GM18502 (cell line): ENCODE results near the gene TET3.
A peak's percentile ranks its signal among the peaks of the same experiment; 100 is the strongest.

Experiments used
- ATAC-seq: cut with Tn5 transposase; IDR thresholded peaks from one replicate; pipeline ENCODE4 v1.9.1; 2021; ENCODE audit warnings: mild to moderate bottlenecking; ENCODE audit not compliant: unreplicated experiment, poor library complexity

Gene TET3

DNA sequence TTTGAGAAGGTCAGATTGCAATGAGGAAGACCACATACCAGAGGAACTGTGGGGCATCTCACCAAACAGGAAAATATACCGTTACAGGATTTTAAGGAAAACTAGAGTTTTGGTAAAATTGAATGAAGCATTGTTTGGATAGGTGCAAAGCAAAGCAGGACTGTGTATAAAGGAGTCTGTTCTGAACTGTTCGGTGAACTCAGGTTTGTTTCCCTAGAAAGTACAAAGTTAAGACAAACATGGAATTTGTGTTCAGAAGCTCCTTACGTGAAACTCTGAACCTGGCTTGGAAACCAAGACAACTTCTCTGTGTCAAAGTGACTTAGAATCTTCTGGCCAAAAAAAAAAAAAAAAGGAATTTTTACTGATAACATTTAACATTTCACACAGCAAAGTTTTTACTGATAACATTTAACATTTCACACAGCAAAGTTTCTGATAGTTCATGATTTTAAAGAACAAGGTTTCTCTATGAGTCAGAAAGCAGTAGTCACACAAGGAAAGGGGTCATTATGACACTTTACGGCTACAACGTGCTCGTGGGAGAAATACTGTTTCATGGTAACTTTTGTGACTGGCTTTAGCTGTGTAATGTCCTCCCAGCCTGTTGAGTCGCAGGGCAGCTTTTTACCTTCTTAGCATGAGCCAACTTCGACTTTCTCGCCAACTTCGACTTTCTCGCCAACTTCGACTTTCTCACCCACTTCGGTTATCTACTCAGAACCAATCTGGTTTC, 21.2 kb upstream of the TET3 start:
- ATAC-seq, result peak; percentile 79

DNA sequence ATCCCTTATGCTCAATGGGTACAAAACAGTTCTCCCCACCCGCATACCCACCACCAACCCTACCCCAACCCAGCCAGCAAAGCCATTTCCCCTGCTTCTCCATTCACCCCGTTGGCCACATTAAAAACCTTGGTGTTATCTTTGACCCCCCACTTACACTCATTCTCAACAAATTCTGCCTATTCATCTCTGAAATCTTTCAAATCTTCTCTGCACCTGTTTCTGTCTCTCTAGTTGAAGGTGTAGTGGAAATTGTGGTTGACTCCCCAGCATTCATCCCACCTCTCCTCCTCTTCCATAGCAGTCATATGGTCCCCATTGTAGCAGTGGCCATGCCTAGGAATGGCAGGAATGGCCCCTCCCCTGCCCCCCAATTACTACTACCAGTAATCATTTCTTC, 20.5 kb upstream of the TET3 start:
- peak; percentile 17 for ATAC-seq

GRCh38 chr2:73965053-73965452, 19.7 kb upstream of the TET3 start:
- ATAC-seq, result no peak

DNA sequence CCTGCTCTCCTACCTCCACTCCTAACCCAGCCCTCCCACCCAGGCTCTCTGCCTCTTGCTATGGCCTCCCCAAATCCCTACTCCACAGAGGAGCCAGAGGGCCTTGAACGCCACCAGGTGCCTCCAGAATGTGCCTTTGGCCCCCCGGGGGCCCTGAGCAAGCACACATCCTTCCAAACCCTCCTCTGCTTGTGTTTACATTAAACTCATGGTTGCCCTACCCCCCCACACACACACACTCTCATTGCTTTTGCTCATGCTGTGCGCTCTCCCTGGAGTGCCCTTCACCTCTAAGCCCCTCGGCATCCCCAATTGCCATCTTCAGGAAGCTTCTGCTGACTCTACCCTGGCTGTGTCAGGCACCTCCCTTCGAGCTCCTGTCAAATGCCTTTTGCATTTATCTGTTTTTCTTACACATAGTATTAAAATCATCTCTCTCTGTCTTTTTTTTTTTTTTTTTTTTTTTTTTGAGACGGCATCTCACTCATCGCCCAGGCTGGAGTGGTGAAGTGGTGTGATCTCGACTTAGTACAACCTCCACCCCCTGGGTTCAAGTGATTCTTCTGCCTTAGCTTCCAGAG, 16.3 kb upstream of the TET3 start:
- ATAC-seq, result no peak

DNA sequence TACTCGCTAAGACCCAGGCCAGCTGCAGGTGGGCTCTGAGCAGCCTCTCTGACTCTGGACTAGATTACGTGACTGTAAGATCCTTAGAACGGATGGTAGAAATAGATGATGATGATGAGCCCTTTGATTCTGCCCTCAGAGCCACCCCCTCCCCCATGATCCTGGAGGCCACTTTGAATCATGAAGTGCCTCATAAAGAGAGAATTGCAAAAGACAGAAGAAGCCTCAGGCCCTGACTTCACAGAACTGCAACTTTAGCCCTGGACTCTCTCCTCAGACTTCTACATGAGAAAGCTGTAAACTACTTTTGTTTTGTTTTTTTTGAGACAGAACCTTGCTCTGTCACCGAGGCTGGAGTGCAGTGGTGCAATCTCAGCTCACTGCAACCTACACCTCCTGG, 15.4 kb upstream of the TET3 start:
- no peak for ATAC-seq

GRCh38 chr2:73970141-73970803, 14.4 kb upstream of the TET3 start:
- ATAC-seq, result peak; percentile 5

GRCh38 chr2:73970850-73971471, 13.7 kb upstream of the TET3 start:
- peak; percentile 76 for ATAC-seq

DNA sequence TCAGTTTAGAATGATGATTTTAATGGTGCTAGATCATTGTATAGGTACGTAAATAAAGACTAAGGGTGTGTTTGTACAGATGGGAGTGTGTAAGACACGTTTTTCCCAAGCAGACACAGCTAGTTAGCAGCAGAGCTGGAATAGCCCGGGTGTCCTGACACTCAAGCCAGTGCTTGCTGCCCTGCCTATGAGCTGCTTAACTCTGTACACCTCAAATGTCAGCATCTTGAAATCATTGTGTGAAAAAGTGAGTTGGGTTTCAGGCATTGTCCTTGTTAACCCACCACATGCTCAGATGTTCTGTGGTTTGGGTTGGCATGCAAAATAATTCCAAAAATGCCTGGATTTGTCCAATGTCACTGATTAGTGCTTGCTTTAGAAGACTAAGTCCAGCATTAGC, 13.0 kb upstream of the TET3 start:
- ATAC-seq, result no peak

DNA sequence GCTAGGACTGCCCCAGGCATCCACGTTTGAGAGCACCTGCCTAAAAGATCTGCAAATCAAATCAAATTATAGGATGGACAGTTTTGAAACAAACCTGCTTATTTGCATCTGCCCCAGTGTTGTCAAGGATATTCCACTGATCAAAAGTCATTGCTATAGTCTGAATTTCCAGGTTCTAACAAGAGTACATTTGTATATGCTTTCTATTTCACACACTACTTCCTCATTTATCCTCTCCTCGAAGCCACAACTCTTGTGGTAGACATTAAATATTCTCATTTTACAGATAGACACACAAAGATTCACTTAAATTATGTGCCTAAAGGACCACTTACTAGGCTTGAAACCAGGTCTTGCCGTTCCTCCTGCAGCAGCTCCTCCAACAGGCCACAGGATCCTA, 11.9 kb upstream of the TET3 start:
- no peak for ATAC-seq

- ATAC-seq, result no peak
These were observed 9.0 kb upstream of the TET3 start for GRCh38 chr2:73975731-73976130.

- ATAC-seq, result no peak
These were observed 7.9 kb upstream of the TET3 start for GRCh38 chr2:73976803-73977202.

- ATAC-seq, result no peak
These were observed 7.2 kb upstream of the TET3 start for GRCh38 chr2:73977466-73977865.

GRCh38 chr2:73979021-73979420, 5.7 kb upstream of the TET3 start:
- peak; percentile 47 for ATAC-seq

DNA sequence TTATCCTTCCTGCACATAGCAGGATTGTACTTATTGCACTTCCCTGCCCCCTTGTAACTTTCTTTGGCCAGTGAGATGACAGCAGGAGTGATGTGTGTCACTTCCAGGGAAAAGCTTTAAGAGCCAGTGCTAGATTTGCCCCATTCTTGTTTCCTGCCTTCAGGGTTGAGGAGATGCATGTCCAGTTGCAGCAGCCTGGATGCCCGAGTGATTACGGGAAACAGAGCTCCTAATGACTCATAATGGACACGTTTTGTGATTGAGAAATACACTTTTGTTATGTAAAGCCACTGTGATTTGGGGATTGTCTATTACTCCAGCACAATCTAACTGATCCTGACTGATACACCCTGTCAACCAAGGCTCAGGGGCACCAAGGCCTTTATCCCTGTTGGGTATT, 5.0 kb upstream of the TET3 start:
- no peak for ATAC-seq

DNA sequence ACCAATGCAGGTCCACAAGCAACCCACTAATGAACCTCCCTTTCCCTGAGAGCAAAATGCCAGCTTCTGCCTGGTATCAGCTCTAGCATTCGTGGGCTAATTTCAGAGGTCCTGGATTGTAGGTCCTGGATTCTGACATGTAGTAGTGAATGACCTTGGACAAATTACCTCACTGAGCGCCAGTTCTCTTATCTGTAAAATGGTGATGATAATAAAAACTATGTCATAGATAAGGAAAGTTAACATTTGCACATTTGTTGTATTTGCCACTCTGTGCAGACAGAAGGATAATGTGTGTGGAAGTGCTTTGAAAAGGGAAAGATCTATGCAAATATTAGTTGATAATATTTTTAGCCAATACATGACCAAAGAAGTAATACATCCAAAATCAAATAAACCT, 4.1 kb upstream of the TET3 start:
- no peak for ATAC-seq

DNA sequence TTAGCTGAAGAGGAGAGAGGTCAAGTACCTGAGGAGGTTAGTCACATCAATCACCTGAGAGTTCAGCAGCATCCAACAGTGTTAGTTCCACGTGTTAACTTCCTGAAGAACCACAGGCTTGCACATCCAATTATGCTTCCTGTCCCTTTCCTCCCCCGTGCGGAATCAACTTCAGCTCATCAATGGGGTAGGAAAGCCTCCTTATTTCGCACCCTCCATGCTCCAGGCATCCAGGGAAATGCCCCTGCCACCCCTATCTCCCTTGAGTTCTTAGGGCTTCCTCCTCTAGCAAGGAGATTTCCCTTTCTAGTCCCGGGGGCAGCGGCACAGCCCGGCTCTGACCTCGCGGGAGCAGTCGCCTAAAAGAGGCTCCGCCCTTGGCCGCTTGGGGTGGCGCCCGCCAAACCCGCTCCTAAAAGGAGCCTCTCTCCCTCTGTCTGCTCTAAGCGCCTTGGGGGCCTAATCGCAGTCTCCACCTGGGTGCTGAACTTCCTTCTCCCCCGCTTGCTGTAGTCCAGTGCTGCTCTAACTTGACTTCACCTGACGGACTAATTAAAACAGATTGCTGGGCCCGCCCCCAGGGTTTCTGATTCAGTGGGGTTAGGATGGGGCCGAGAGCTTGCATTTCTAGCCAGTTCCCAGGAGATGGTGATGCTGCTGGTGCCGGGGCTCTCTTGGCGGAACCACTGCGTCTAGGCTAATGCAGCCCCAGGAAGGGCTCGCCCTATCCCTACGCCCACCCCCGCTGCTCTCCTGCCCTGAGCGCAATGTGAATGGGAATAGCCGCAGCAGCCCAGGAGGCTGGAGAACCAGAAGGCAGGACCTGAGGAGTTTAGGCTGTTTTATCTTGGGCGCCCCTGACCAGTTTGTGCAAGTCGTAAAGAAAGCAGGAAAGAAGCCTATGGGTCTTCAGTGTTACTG, 3.4 kb upstream of the TET3 start:
- peak; percentile 40 for ATAC-seq

DNA sequence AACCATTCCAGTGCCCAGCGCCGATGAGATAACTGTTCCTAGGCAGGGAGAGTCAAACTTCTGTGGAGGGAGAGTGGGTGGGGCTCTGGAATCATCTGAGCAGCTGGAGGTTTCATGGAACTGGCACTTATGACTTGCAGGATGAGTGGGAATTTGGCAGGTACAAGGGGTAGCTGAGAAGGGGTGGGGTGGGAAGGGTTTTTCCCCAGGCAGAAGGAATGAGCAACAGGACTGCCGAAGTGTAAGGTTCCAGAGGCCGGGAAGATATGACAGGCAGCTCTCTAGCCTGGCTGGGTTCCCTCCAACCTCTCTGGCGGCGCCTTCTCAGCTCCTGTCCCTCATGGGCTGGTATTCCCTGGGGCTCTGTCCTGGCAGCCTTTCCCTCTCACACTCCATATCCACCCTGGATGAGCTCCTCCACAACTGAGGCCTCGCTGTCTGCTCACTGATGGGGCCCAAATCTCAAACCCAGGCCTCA, 2.5 kb upstream of the TET3 start:
- no peak for ATAC-seq

DNA sequence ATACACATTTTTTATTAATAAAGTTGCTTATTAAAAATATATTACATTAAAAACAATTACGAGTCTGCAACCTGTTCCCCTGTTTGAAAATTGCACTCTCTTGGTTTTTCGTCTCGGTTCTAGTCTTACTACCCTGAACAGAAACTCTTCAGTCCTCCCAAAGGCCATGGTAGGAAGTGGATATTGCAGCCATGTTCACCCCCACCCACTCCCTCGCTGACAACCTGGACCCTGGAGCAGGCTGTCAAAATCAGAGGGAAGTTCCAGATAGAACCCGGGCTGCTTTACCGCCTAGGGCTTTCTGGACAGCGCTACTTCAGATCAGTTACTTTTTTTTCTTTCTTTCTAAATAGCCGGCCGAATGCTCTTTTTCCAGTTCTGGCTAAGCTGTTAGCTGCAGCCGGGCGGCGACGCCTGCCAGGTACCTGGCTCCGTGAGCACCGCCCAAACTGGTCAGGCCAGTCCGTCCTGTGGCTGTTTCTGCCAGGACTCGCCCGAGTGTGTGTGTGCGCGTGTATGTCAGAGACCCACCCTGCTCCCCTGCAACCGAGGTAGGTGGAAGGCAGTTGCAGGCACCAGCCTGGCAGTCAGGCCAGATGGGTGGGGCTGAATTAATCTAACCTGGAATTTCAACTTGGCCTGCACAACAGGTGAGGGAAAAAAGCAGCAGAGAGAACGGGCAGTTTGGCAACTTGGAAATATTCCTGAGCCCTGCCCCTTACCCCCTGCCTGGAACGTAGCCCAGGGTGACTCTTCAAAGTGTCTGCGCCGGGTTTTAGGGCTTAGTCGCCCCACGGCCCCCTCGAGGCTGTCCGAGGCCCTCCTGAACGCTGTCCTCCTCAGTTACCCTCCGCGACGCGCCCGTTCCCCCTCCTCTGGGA, 1.1 kb upstream of the TET3 start:
- ATAC-seq, result no peak

DNA sequence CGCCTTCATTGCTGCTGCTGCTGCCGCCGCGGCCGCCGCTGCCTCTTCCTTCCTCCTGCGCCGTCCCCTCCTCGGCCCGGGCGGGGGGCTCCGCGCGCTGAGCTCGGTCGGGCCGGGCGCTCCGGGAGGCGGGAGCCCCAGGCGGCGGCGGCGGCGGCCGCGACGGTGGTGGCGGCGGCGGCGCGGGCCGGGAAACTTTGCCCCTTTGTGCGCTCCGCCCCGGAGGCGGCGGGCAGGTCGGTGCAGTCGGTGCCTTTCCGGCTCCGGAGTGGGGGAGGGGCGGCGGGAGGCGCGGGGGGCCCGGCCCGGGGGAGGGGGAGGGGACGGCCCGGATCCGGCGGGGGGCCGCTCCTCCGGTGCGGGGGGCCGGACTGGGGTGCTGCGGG, 205 bp downstream of the TET3 start:
- ATAC-seq, result peak; percentile 20
